AG10803 (cell line): ENCODE measurements around the gene LCN12.

ENCODE experiments used
- DNase-seq: peaks from one replicate; pipeline ENCODE4 v3.0.0; 2010; ENCODE audit warnings: low read depth
- H3K4me3 ChIP-seq: 2 replicates; pipeline ENCODE4 v1.5.1; 2011; ENCODE audit warnings: mild to moderate bottlenecking, low read length, control low read depth
- CTCF ChIP-seq: conservative IDR thresholded peaks from 2 replicates; pipeline ENCODE4 v1.5.1; 2011; ENCODE audit warnings: mild to moderate bottlenecking, low read length, control low read depth, inconsistent platforms

Gene LCN12

GRCh38 chr9:136972743-136973142, 20.7 kb downstream of the LCN12 start:
- TF ChIP-seq CTCF: no peak
- H3K4me3 ChIP-seq: no peak overlapping the region
- DNase-seq: no peak

- H3K4me3 ChIP-seq: no peak overlapping the region
- DNase-seq: no peak
- no peak for TF ChIP-seq CTCF
These were observed 21.8 kb downstream of the LCN12 start for GRCh38 chr9:136973618-136974617.

- no peak for DNase-seq
- TF ChIP-seq CTCF: no peak
- no peak overlapping the region for H3K4me3 ChIP-seq
These were observed 22.9 kb downstream of the LCN12 start for GRCh38 chr9:136974817-136975535.

- TF ChIP-seq CTCF: peak; percentile 27; the same call in 1 of the 2 replicates
- no peak overlapping the region for H3K4me3 ChIP-seq
- DNase-seq: peak; percentile 34
These were observed 23.6 kb downstream of the LCN12 start for GRCh38 chr9:136975644-136976043.

GRCh38 chr9:136977223-136977622, 25.1 kb downstream of the LCN12 start, which contains the start of gene PTGDS:
PTGDS (plus strand) TSS chr9:136977504; CDS start chr9:136977579, 75 bp downstream.
- no peak for TF ChIP-seq CTCF
- H3K4me3 ChIP-seq: peak within 1 kb of the TSS; percentile 60
- peak; percentile 28 for DNase-seq

- DNase-seq: no peak
- no peak for TF ChIP-seq CTCF
- H3K4me3 ChIP-seq: peak overlapping the region; percentile 60
These were observed 25.6 kb downstream of the LCN12 start for GRCh38 chr9:136977649-136978072.
